Pancreas (tissue), 10 donors: ENCODE data around the gene PPP6C. TPM values are rescaled to one million over a fixed set of nuclear protein-coding genes. Genes with fewer than 3 reads are reported as not detected.

Source experiments
- ATAC-seq, 4 donors: fragments of 200-7000 bp; cut with Tn5 transposase; one replicate each; pipeline versions ENCODE4 v1.8.0 to v1.9.1; 2020; ENCODE audit warnings: mild to moderate bottlenecking in 4 of 4, moderate library complexity in 4 of 4
- DNase-seq, 6 donors: peaks; one replicate each; pipeline ENCODE4 v3.0.0-alpha.2; 2020
- FAIRE-seq: peaks from 2 replicates; lab custom pipeline; 2012; peaks lifted over from hg19 to GRCh38; lab: Jason Lieb, UNC
- H3K27ac ChIP-seq, 4 donors: fragments of 200-600 bp; sonication (generic); 1 replicate in 3 of 4; 2 replicates in 1 of 4; pipeline versions ENCODE4 v1.5.0 to v1.8.0; 2020
- H3K27me3 ChIP-seq, 4 donors: fragments of 200-600 bp; one replicate each; pipeline ENCODE4 v1.8.0; 2021
- H3K36me3 ChIP-seq, 3 donors: fragments of 200-600 bp; sonication (generic) in 1 of 3; one replicate each; pipeline versions ENCODE4 v1.5.0 to v1.8.0; 2020 to 2021
- H3K4me1 ChIP-seq, 3 donors: fragments of 200-600 bp; one replicate each; pipeline ENCODE4 v1.8.0; 2021
- H3K4me3 ChIP-seq, 4 donors: fragments of 200-600 bp; sonication (generic) in 2 of 4; one replicate each; pipeline versions ENCODE4 v1.5.0 to v1.8.0; 2020 to 2021
- H3K9me3 ChIP-seq, 4 donors: fragments of 200-600 bp; one replicate each; pipeline ENCODE4 v1.8.0; 2021
- WGBS, 2 donors: extraction: QIAGEN DNeasy Blood & Tissue Kit; methylation state at CpG; one replicate each; pipeline ENCODE4 v1.1.7; 2013; 5-methylcytosine and 5-hydroxymethylcytosine counted together
- intact Hi-C, 3 donors: fragments of 100-400 bp; cut with DNase I; formaldehyde crosslinking; loops; one replicate each; pipeline versions ENCODE4 v1.11.1 to v1.14.2; 2022
- polyA plus RNA-seq, 2 donors: library from polyadenylated mRNA; stranded (reverse); fragments of 200-250 nt; gene quantifications; one replicate each; pipeline ENCODE4 v1.2.3, GENCODE V29; 2013
- total RNA-seq, 6 donors: library from RNA; stranded (reverse); fragmentation: NEBNext Ultra II Directional in 4 of 6; extraction: Animal tissue kit (Norgen Biotek cat#: 25700) in 4 of 6; gene quantifications; one replicate each; pipeline versions ENCODE4 v1.2.1 to v1.2.4, GENCODE V29; 2021 to 2023
- TF ChIP-seq, protein P1 (sequence below), 4 donors: fragments of 200-600 bp; sonication (generic) in 3 of 4; IDR thresholded peaks; one replicate each; pipeline versions ENCODE4 v1.5.0 to v1.8.0; 2021; ENCODE audit warnings: antibody characterized with exemption in 4 of 4
- donor health status: healthy with polysubstance abuse.
- donor health status: DM: no; HTN: no; CAD: no; lungs with moderate emphysema.
- donor health status: DM: no; HTN: no; CAD: no.
- donor health status: control.
- donor health status: control.
- donor health status: Bipolar disorder and iron deficiency.
- donor health status: DM: yes; HTN: yes; CAD: no.
- donor health status: DM: no; HTN: no; CAD: no.
- donor health status: DM: no; HTN: no; CAD: no.
- donor health status: DM: yes; HTN: yes; CAD: no.

The PPP6C gene
- total and polyA plus RNA-seq, 8 donors, result 9.4 to 26.7 (median 21.9) TPM

GRCh38 chr9:125134976-125135375, 54.6 kb downstream of the PPP6C start:
- FAIRE-seq (no peak), ATAC-seq (no peak), DNase-seq (no peak)
- no peaks in the 10 kb centered on the region for H3K27me3 ChIP-seq
- intact Hi-C loops, result no loop called here
- TF ChIP-seq, protein P1, sequence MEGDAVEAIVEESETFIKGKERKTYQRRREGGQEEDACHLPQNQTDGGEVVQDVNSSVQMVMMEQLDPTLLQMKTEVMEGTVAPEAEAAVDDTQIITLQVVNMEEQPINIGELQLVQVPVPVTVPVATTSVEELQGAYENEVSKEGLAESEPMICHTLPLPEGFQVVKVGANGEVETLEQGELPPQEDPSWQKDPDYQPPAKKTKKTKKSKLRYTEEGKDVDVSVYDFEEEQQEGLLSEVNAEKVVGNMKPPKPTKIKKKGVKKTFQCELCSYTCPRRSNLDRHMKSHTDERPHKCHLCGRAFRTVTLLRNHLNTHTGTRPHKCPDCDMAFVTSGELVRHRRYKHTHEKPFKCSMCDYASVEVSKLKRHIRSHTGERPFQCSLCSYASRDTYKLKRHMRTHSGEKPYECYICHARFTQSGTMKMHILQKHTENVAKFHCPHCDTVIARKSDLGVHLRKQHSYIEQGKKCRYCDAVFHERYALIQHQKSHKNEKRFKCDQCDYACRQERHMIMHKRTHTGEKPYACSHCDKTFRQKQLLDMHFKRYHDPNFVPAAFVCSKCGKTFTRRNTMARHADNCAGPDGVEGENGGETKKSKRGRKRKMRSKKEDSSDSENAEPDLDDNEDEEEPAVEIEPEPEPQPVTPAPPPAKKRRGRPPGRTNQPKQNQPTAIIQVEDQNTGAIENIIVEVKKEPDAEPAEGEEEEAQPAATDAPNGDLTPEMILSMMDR (IDR thresholded peaks at IDR 0.05), result no peak
- no peak overlapping the region for H3K27ac ChIP-seq
- peaks cover 0 to 5% (median 4%) of the 10 kb centered on the region in 3 donors for H3K4me1 ChIP-seq
- no peaks in the 10 kb centered on the region for H3K36me3 ChIP-seq
- no peak overlapping the region for H3K4me3 ChIP-seq
- H3K9me3 ChIP-seq, result no peaks in the 10 kb centered on the region

DNA sequence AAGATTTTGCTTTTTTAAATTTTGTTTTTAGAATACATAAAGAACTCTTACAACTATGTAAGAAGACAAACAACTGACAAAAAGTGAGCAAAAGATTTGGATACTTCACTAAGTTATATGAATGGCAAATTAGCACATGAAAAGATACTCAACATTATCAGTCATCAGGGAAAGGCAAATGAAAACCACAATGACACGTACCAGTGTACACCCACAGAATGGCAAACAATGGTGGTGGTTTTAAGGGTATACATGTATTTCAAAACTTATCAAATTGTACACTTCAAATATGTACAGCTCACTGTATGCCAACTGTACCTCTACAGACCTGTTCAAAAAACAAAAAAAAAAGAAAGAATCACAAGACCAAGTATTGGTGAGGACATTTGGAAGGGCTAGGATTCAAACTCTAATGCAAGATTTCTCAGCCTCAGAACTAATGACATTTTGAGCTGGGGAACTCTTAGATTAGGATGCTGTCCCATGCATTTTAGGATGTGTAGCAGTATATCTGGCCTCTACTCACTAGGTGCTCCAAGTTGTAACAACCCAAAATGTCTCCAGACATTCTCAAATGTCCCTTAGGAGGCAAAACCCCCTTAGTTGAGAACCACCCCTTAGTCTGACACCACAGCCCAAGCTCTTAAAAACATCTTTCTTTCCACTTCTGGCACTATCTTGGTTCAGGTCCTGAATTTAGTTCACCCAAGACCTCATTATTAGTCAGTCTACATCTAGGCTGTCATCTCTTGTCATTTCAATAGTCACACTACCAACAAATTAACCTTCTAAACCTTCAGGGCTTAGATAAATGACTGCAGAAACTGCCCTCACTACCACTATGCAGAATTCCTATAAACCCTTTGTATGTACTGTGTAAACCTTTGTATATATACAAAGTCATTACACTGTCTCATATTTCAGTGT, 55.9 kb downstream of the PPP6C start:
- H3K27ac ChIP-seq, result no peak overlapping the region
- 98% methylated on average over 1 of the region's 1 CpG for WGBS, 2 donors
- FAIRE-seq (no peak), ATAC-seq (no peak), DNase-seq (no peak)
- no peaks in the 10 kb centered on the region for H3K9me3 ChIP-seq
- H3K4me1 ChIP-seq, result peaks cover 0 to 5% (median 4%) of the 10 kb centered on the region in 3 donors
- no peaks in the 10 kb centered on the region for H3K27me3 ChIP-seq
- no peaks in the 10 kb centered on the region for H3K36me3 ChIP-seq
- TF ChIP-seq, protein P1 (IDR thresholded peaks at IDR 0.05), result no peak
- no peak overlapping the region for H3K4me3 ChIP-seq
- intact Hi-C loops, result no loop called here

DNA sequence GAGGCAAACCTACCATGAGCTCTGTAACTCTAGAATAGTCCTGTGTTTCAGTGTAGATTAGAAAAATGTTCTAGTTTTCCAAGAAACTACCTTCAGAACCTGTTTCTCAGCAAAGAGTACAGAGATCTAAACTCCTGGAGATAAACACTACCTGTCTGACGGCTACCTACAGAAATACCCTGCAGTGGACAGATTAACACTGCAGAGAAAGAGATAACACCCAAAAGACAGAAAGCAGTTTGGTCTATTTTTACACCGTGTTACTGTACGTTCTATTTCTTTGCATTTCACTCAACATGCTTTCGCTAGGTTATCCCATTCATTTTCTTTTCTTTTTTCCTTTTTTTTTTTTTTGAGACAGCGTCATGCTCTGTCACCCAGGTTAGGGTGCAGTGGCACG, 57.8 kb downstream of the PPP6C start:
- H3K9me3 ChIP-seq, result no peaks in the 10 kb centered on the region
- FAIRE-seq (no peak), ATAC-seq (peak in 3 of 4 donors; percentile 32 to 50 (median 45)), DNase-seq (no peak)
- TF ChIP-seq, protein P1 (IDR thresholded peaks at IDR 0.05), result no peak
- no peak overlapping the region for H3K27ac ChIP-seq
- intact Hi-C loops, result no loop called here
- WGBS, 2 donors, result 45 to 57% methylated on average over 6 of the region's 6 CpGs
- H3K4me3 ChIP-seq, result no peak overlapping the region
- peaks cover 0 to 5% (median 4%) of the 10 kb centered on the region in 3 donors for H3K4me1 ChIP-seq
- no peaks in the 10 kb centered on the region for H3K27me3 ChIP-seq
- H3K36me3 ChIP-seq, result no peaks in the 10 kb centered on the region

- DNase-seq (peak in 4 of 6 donors; percentile 14 to 61 (median 32)), FAIRE-seq (no peak), ATAC-seq (peak; percentile 17 to 92 (median 82))
- 92 to 95% methylated on average over 2 of the region's 2 CpGs for WGBS, 2 donors
- TF ChIP-seq, protein P1 (IDR thresholded peaks at IDR 0.05), result no peak
- Histone ChIP-seq H3K27ac (no peak overlapping the region), H3K4me3 (no peak overlapping the region), H3K9me3 (no peaks in the 10 kb centered on the region), H3K27me3 (no peaks in the 10 kb centered on the region), H3K36me3 (no peaks in the 10 kb centered on the region), H3K4me1 (peaks cover 0 to under 1% (median 0%) of the 10 kb centered on the region in 3 donors)
- intact Hi-C loops, result loop anchor here in 1 of 3 donors (10.0 kb wide), 1 partner anchor 59 kb away; the partner anchor contains the start of gene PPP6C
Measured at GRCh38 chr9:125126019-125126746, 63.4 kb downstream of the PPP6C start.
